ENCODE results near the gene SLC22A15. TPM values are rescaled to one million over a fixed set of nuclear protein-coding genes. Genes with fewer than 3 reads are reported as not detected.

SLC22A15 gene
- total RNA-seq, 2 experiments from 2014 or later = 0.08 to 0.22 TPM

- POLR2A ChIA-PET = interaction anchor here (1.0 kb wide), 1 partner anchor 10 kb away, joined by 3 read pairs; no protein-coding TSS in a partner anchor
- CTCF ChIA-PET = no interaction called here
- H3K4me3 Mint-ChIP-seq = peak overlapping the region; percentile 81
- Histone ChIP-seq H3K9me3 (ENCODE audit: control insufficient read depth in 1 of 2, insufficient read depth in 1 of 2, low read length in 2 of 2) (peaks cover 0 to 6% of the 10 kb centered on the region in 2 experiments), H3K27ac (ENCODE audit: low read depth in 1 of 2, low read length in 2 of 2) (peak overlapping the region in 1 of 2 donors; percentile 15), H3K27me3 (ENCODE audit: control insufficient read depth in 1 of 2, insufficient read depth in 2 of 2, low read length in 2 of 2) (peaks cover 13 to 40% of the 10 kb centered on the region in 2 experiments), H3K4me3 (ENCODE audit: low read length) (peak overlapping the region; percentile 64), H3K36me3 (ENCODE audit: insufficient read depth, low read length) (no peaks in the 10 kb centered on the region), H3K4me1 (ENCODE audit: insufficient read depth, low read length) (peaks cover 6% of the 10 kb centered on the region)
- H3K4me1 Mint-ChIP-seq (ENCODE audit: low read depth) = peaks cover 6% of the 10 kb centered on the region
- no peaks in the 10 kb centered on the region for H3K36me3 Mint-ChIP-seq (ENCODE audit: low read depth)
- no peak overlapping the region for H3K27ac Mint-ChIP-seq
- ATAC-seq (ENCODE audit: poor library complexity) = no peak
- no peak for DNase-seq
- no peak for TF ChIP-seq CTCF (IDR thresholded peaks at IDR 0.05)
- peaks cover 74% of the 10 kb centered on the region for H3K27me3 Mint-ChIP-seq
- H3K9me3 Mint-ChIP-seq = no peaks in the 10 kb centered on the region
- intact Hi-C loops (cut with DNase I, micrococcal nuclease) = no loop called here
These were observed 698 bp upstream of the SLC22A15 start for GRCh38 chr1:115975569-115976061.

GRCh38 chr1:115976921-115977498 is 697 bp downstream of the SLC22A15 start:
- intact Hi-C loops (cut with DNase I, micrococcal nuclease) = no loop called here
- Mint-ChIP-seq H3K4me3 (peak overlapping the region; percentile 80), H3K36me3 (ENCODE audit: low read depth) (no peaks in the 10 kb centered on the region), H3K9me3 (no peaks in the 10 kb centered on the region), H3K4me1 (ENCODE audit: low read depth) (peaks cover 6% of the 10 kb centered on the region), H3K27ac (no peak overlapping the region), H3K27me3 (peaks cover 67% of the 10 kb centered on the region)
- Histone ChIP-seq H3K9me3 (ENCODE audit: control insufficient read depth in 1 of 2, insufficient read depth in 1 of 2, low read length in 2 of 2) (peaks cover 0 to 6% of the 10 kb centered on the region in 2 experiments), H3K36me3 (ENCODE audit: insufficient read depth, low read length) (no peaks in the 10 kb centered on the region), H3K4me3 (ENCODE audit: low read length) (peak overlapping the region; percentile 64), H3K27ac (ENCODE audit: low read depth in 1 of 2, low read length in 2 of 2) (no peak overlapping the region), H3K27me3 (ENCODE audit: control insufficient read depth in 1 of 2, insufficient read depth in 2 of 2, low read length in 2 of 2) (peaks cover 11 to 39% of the 10 kb centered on the region in 2 experiments), H3K4me1 (ENCODE audit: insufficient read depth, low read length) (peaks cover 8% of the 10 kb centered on the region)
- DNase-seq (no peak), ATAC-seq (ENCODE audit: poor library complexity) (no peak)
- POLR2A ChIA-PET = no interaction called here
- no peak for TF ChIP-seq CTCF (IDR thresholded peaks at IDR 0.05)
- CTCF ChIA-PET = no interaction called here

GRCh38 chr1:115977499-115978258 is 1.4 kb downstream of the SLC22A15 start:
- TF ChIP-seq CTCF (IDR thresholded peaks at IDR 0.05) = no peak
- DNase-seq (peak in 2 of 14 experiments; percentile 17 to 25), ATAC-seq (ENCODE audit: poor library complexity) (no peak)
- Mint-ChIP-seq H3K4me1 (ENCODE audit: low read depth) (peaks cover 6% of the 10 kb centered on the region), H3K27ac (no peak overlapping the region), H3K27me3 (peaks cover 60% of the 10 kb centered on the region), H3K9me3 (no peaks in the 10 kb centered on the region), H3K4me3 (peak overlapping the region; percentile 80), H3K36me3 (ENCODE audit: low read depth) (no peaks in the 10 kb centered on the region)
- Histone ChIP-seq H3K9me3 (ENCODE audit: control insufficient read depth in 1 of 2, insufficient read depth in 1 of 2, low read length in 2 of 2) (peaks cover 0 to 6% of the 10 kb centered on the region in 2 experiments), H3K4me3 (ENCODE audit: low read length) (peak overlapping the region; percentile 64), H3K36me3 (ENCODE audit: insufficient read depth, low read length) (no peaks in the 10 kb centered on the region), H3K27me3 (ENCODE audit: control insufficient read depth in 1 of 2, insufficient read depth in 2 of 2, low read length in 2 of 2) (peaks cover 11 to 32% of the 10 kb centered on the region in 2 experiments), H3K27ac (ENCODE audit: low read depth in 1 of 2, low read length in 2 of 2) (no peak overlapping the region), H3K4me1 (ENCODE audit: insufficient read depth, low read length) (peaks cover 8% of the 10 kb centered on the region)
- intact Hi-C loops (cut with DNase I, micrococcal nuclease) = no loop called here
- ChIA-PET CTCF (interaction anchor here (0.6 kb wide), 1 partner anchor 40 kb away, joined by 3 read pairs; no protein-coding TSS in a partner anchor), POLR2A (no interaction called here)
